ENCODE results near the gene ABHD10.

The ABHD10 gene

GRCh38 chr3:111965484-111965883, 13.3 kb upstream of the ABHD10 start:
- no peaks in the 10 kb centered on the region for H3K27me3 ChIP-seq (replicated peaks)
- no peak for DNase-seq
- H3K4me3 ChIP-seq (ENCODE audit: low read depth, low read length) = no peak overlapping the region
- no peak overlapping the region for H3K27ac ChIP-seq
- H3K36me3 ChIP-seq (replicated peaks) = peaks cover 51% of the 10 kb centered on the region
- TF ChIP-seq, protein P1, sequence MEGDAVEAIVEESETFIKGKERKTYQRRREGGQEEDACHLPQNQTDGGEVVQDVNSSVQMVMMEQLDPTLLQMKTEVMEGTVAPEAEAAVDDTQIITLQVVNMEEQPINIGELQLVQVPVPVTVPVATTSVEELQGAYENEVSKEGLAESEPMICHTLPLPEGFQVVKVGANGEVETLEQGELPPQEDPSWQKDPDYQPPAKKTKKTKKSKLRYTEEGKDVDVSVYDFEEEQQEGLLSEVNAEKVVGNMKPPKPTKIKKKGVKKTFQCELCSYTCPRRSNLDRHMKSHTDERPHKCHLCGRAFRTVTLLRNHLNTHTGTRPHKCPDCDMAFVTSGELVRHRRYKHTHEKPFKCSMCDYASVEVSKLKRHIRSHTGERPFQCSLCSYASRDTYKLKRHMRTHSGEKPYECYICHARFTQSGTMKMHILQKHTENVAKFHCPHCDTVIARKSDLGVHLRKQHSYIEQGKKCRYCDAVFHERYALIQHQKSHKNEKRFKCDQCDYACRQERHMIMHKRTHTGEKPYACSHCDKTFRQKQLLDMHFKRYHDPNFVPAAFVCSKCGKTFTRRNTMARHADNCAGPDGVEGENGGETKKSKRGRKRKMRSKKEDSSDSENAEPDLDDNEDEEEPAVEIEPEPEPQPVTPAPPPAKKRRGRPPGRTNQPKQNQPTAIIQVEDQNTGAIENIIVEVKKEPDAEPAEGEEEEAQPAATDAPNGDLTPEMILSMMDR (IDR thresholded peaks at IDR 0.05; ENCODE audit: low read depth, low read length, missing control alignments) = no peak
- in situ Hi-C loops (cut with HindIII; ENCODE audit: low pct_ligation_motif_present, low sequenced_read_pairs) = loop anchor here (10.0 kb wide), 1 partner anchor 241 kb away; no protein-coding TSS in a partner anchor

- Histone ChIP-seq H3K4me3 (ENCODE audit: low read depth, low read length) (no peak overlapping the region), H3K27ac (no peak overlapping the region), H3K27me3 (replicated peaks) (no peaks in the 10 kb centered on the region), H3K36me3 (replicated peaks) (peaks cover 63% of the 10 kb centered on the region)
- TF ChIP-seq, protein P1 (IDR thresholded peaks at IDR 0.05; ENCODE audit: low read depth, low read length, missing control alignments) = no peak
- in situ Hi-C loops (cut with HindIII; ENCODE audit: low pct_ligation_motif_present, low sequenced_read_pairs) = loop anchor here (10.0 kb wide), 1 partner anchor 242 kb away; no protein-coding TSS in a partner anchor
- DNase-seq = no peak
Measured at GRCh38 chr3:111967068-111967467, 11.8 kb upstream of the ABHD10 start.

GRCh38 chr3:111967651-111968274, 11.1 kb upstream of the ABHD10 start:
- no peak overlapping the region for H3K27ac ChIP-seq
- DNase-seq = peak; percentile 84
- H3K27me3 ChIP-seq (replicated peaks) = no peaks in the 10 kb centered on the region
- peaks cover 61% of the 10 kb centered on the region for H3K36me3 ChIP-seq (replicated peaks)
- in situ Hi-C loops (cut with HindIII; ENCODE audit: low pct_ligation_motif_present, low sequenced_read_pairs) = loop anchor here (10.0 kb wide), 1 partner anchor 243 kb away; no protein-coding TSS in a partner anchor
- TF ChIP-seq, protein P1 (IDR thresholded peaks at IDR 0.05; ENCODE audit: low read depth, low read length, missing control alignments) = peak; percentile 91
- H3K4me3 ChIP-seq (ENCODE audit: low read depth, low read length) = no peak overlapping the region

- peaks cover 61% of the 10 kb centered on the region for H3K36me3 ChIP-seq (replicated peaks)
- DNase-seq = no peak
- H3K4me3 ChIP-seq (ENCODE audit: low read depth, low read length) = no peak overlapping the region
- H3K27me3 ChIP-seq (replicated peaks) = no peaks in the 10 kb centered on the region
- TF ChIP-seq, protein P1 (IDR thresholded peaks at IDR 0.05; ENCODE audit: low read depth, low read length, missing control alignments) = no peak
- H3K27ac ChIP-seq = no peak overlapping the region
- in situ Hi-C loops (cut with HindIII; ENCODE audit: low pct_ligation_motif_present, low sequenced_read_pairs) = loop anchor here (10.0 kb wide), 1 partner anchor 244 kb away; no protein-coding TSS in a partner anchor
Measured at GRCh38 chr3:111968319-111969054, 10.3 kb upstream of the ABHD10 start.

- in situ Hi-C loops (cut with HindIII; ENCODE audit: low pct_ligation_motif_present, low sequenced_read_pairs) = no loop called here
- no peaks in the 10 kb centered on the region for H3K27me3 ChIP-seq (replicated peaks)
- TF ChIP-seq, protein P1 (IDR thresholded peaks at IDR 0.05; ENCODE audit: low read depth, low read length, missing control alignments) = no peak
- DNase-seq = no peak
- H3K27ac ChIP-seq = no peak overlapping the region
- peaks cover 59% of the 10 kb centered on the region for H3K36me3 ChIP-seq (replicated peaks)
- no peak overlapping the region for H3K4me3 ChIP-seq (ENCODE audit: low read depth, low read length)
Measured at GRCh38 chr3:111970376-111970775, 8.4 kb upstream of the ABHD10 start.
